Natural killer cell (primary cell): ENCODE measurements around the gene MLLT10. TPM values are rescaled to one million over a fixed set of nuclear protein-coding genes. Genes with fewer than 3 reads are reported as not detected.

Source experiments
- ATAC-seq, 3 donors: fragments of 150-1000 bp in 2 of 3; fragments of 200-7000 bp in 1 of 3; cut with Tn5 transposase; 1 replicate in 1 of 3; 2 replicates in 2 of 3; pipeline ENCODE4 v1.10.0; 2021; ENCODE audit warnings: mild to moderate bottlenecking in 2 of 3, moderate library complexity in 2 of 3
- DNase-seq, 2 donors: peaks; one replicate each; pipeline versions ENCODE4 v3.0.0 to v3.0.0-alpha.2; 2013 to 2021; ENCODE audit warnings: mixed read lengths in 1 of 2
- H3K27ac ChIP-seq: one replicate; pipeline ENCODE4 v1.5.1; 2013; ENCODE audit warnings: mild to moderate bottlenecking, low read length
- H3K27me3 ChIP-seq: one replicate; pipeline ENCODE4 v1.6.1; 2013; ENCODE audit warnings: low read length; ENCODE audit not compliant: control insufficient read depth, insufficient read depth
- H3K36me3 ChIP-seq: one replicate; pipeline ENCODE4 v1.6.1; 2013; ENCODE audit warnings: low read length; ENCODE audit not compliant: control insufficient read depth, insufficient read depth
- H3K4me1 ChIP-seq: one replicate; pipeline ENCODE4 v1.6.1; 2013; ENCODE audit warnings: low read length; ENCODE audit not compliant: control insufficient read depth, insufficient read depth
- H3K4me3 ChIP-seq: one replicate; pipeline ENCODE4 v1.5.1; 2013; ENCODE audit warnings: low read length
- H3K9me3 ChIP-seq: one replicate; pipeline ENCODE4 v1.6.1; 2013; ENCODE audit warnings: low read length; ENCODE audit not compliant: control insufficient read depth, insufficient read depth
- H3K27ac Mint-ChIP-seq, 2 donors: one replicate each; pipeline ENCODE4 v1.8.0; 2022; ENCODE audit warnings: mild to moderate bottlenecking in 2 of 2, mixed read lengths in 2 of 2, moderate library complexity in 1 of 2
- H3K27me3 Mint-ChIP-seq, 2 donors: one replicate each; pipeline ENCODE4 v1.8.0; 2022; ENCODE audit warnings: low read depth in 2 of 2, mixed read lengths in 2 of 2
- H3K36me3 Mint-ChIP-seq: one replicate; pipeline ENCODE4 v1.8.0; 2022; ENCODE audit warnings: mixed read lengths
- H3K4me1 Mint-ChIP-seq, 2 donors: one replicate each; pipeline ENCODE4 v1.8.0; 2022; ENCODE audit warnings: mixed read lengths in 2 of 2
- H3K4me3 Mint-ChIP-seq: one replicate; pipeline ENCODE4 v1.8.0; 2022; ENCODE audit warnings: mild to moderate bottlenecking, moderate library complexity, mixed read lengths
- H3K9me3 Mint-ChIP-seq, 2 donors: one replicate each; pipeline ENCODE4 v1.8.0; 2022; ENCODE audit warnings: mixed read lengths in 2 of 2
- whole genome bisulfite sequencing: methylation state at CpG from one replicate; pipeline ENCODE4 v1.1.7; 2013; ENCODE audit warnings: missing lambda C conversion rate; ENCODE audit not compliant: insufficient coverage; 5-methylcytosine and 5-hydroxymethylcytosine counted together
- intact Hi-C: fragments of 100-400 bp; cut with micrococcal nuclease; formaldehyde crosslinking; loops from one replicate; pipeline ENCODE4 v1.14.2; 2022
- total RNA-seq, 4 donors: library from RNA; stranded (reverse); fragments of 120-200 nt in 1 of 4; gene quantifications; one replicate each; pipeline versions ENCODE4 v1.2.3 to v1.2.4, GENCODE V29; 2013 to 2022
- TF ChIP-seq, protein P1 (sequence below): fragments of 200-600 bp; IDR thresholded peaks from one replicate; pipeline ENCODE4 v1.8.0; 2022; ENCODE audit warnings: antibody characterized with exemption

The MLLT10 gene
- total RNA-seq, 3 donors from 2014 or later (not counting 1 experiment from before 2014, with no cell fraction given), result 40.4 to 65.2 (median 60.0) TPM

DNA sequence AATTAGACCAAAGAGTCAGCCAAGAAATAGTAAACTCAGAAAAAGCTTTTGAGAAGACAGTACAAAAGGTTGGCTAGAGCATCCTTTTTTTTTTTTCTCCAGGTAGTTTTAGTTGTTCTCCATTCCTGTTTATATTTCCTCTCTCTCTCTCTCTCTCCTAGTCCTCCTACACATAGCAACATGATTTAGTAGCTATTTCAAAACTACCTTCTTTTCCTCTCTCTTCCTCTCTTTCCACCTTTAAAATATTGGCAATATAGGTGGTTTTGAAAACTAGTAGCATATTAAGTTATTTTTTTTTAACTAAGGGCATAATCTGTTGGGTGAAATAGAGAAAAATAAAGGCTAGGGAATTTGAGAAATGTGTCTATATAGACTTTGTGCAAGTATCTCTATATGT is 13.5 kb upstream of the MLLT10 start:
- Mint-ChIP-seq H3K36me3 (no peaks in the 10 kb centered on the region), H3K27me3 (peaks cover 69 to 86% of the 10 kb centered on the region in 2 donors), H3K27ac (no peak overlapping the region), H3K4me1 (peaks cover 32 to 40% of the 10 kb centered on the region in 2 donors), H3K4me3 (peak overlapping the region; percentile 61), H3K9me3 (no peaks in the 10 kb centered on the region)
- Histone ChIP-seq H3K36me3 (no peaks in the 10 kb centered on the region), H3K9me3 (no peaks in the 10 kb centered on the region), H3K27ac (no peak overlapping the region), H3K4me1 (peaks cover 41% of the 10 kb centered on the region), H3K27me3 (peaks cover 59% of the 10 kb centered on the region), H3K4me3 (no peak overlapping the region)
- TF ChIP-seq, protein P1, sequence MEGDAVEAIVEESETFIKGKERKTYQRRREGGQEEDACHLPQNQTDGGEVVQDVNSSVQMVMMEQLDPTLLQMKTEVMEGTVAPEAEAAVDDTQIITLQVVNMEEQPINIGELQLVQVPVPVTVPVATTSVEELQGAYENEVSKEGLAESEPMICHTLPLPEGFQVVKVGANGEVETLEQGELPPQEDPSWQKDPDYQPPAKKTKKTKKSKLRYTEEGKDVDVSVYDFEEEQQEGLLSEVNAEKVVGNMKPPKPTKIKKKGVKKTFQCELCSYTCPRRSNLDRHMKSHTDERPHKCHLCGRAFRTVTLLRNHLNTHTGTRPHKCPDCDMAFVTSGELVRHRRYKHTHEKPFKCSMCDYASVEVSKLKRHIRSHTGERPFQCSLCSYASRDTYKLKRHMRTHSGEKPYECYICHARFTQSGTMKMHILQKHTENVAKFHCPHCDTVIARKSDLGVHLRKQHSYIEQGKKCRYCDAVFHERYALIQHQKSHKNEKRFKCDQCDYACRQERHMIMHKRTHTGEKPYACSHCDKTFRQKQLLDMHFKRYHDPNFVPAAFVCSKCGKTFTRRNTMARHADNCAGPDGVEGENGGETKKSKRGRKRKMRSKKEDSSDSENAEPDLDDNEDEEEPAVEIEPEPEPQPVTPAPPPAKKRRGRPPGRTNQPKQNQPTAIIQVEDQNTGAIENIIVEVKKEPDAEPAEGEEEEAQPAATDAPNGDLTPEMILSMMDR, result no peak
- DNase-seq (no peak), ATAC-seq (no peak)
- intact Hi-C loops, result loop anchor here (5.0 kb wide), 1 partner anchor 707 kb away; no protein-coding TSS in a partner anchor

DNA sequence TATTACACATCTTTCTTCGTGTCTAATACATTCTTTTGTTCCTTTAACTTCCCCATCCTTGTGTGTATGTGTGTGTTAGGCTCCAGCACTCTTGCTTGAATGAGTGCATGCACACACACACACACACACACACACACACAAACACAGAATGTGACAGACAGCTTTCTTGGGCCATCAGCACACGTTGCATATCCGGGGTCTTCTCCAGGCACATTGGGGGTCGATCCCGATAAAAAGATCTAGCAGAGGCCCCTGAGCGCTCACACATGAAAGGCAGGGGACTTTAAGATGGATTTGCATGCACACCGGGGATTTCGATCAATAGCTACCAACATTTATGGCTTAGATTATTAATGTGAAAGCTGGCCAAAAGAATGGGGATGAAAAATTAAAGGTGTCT is 13.1 kb upstream of the MLLT10 start:
- intact Hi-C loops, result loop anchor here (5.0 kb wide), 1 partner anchor 706 kb away; no protein-coding TSS in a partner anchor
- Histone ChIP-seq H3K36me3 (no peaks in the 10 kb centered on the region), H3K4me3 (no peak overlapping the region), H3K9me3 (no peaks in the 10 kb centered on the region), H3K27me3 (peaks cover 54% of the 10 kb centered on the region), H3K4me1 (peaks cover 43% of the 10 kb centered on the region), H3K27ac (no peak overlapping the region)
- no peaks in the 10 kb centered on the region for H3K9me3 Mint-ChIP-seq
- no peak overlapping the region for H3K27ac Mint-ChIP-seq
- TF ChIP-seq, protein P1, result no peak
- no peaks in the 10 kb centered on the region for H3K36me3 Mint-ChIP-seq
- H3K4me1 Mint-ChIP-seq, result peaks cover 35 to 40% of the 10 kb centered on the region in 2 donors
- no peak for ATAC-seq
- no peak overlapping the region for H3K4me3 Mint-ChIP-seq
- whole genome bisulfite sequencing, result 92% methylated on average over 7 of the region's 8 CpGs
- peaks cover 66 to 85% of the 10 kb centered on the region in 2 donors for H3K27me3 Mint-ChIP-seq
- no peak for DNase-seq

DNA sequence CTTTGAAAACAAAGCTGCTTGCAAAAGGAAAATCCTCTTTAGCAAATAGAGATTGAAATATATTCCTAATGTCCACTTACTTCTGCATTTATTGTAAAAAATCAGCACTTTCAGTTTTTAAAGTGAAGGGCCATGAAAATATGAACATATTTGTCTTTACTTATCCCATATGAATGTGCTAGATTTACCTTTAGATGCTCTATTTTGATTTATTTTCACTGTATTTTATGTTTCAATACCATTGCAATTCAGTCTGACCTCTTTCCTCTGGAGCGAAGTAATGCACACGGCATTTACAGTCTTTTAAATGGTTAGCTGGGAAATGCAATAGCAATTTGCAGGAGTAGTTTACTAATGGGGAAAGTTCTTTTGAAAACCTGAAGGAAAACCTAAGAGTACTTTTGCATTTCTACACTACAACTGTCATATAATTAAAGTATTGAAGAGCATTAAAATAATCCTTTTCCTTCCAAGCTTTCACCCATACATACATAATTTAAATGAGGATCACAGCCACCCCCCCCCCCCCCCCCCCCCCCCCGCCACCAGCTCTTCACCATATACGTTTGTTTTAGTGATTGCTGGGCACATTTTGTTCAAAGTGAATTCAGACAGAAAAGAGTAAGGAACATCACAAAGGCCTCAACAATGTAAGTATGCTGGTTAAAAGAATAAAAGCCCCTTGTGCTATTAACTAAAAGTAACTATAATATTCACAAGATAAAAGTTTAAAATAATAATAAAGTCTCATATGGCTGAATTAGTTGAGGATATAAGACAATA is 12.1 kb upstream of the MLLT10 start:
- Histone ChIP-seq H3K27me3 (peaks cover 52% of the 10 kb centered on the region), H3K4me3 (no peak overlapping the region), H3K27ac (no peak overlapping the region), H3K4me1 (peaks cover 45% of the 10 kb centered on the region), H3K9me3 (no peaks in the 10 kb centered on the region), H3K36me3 (no peaks in the 10 kb centered on the region)
- Mint-ChIP-seq H3K4me1 (peaks cover 39 to 44% of the 10 kb centered on the region in 2 donors), H3K36me3 (peaks cover 5% of the 10 kb centered on the region), H3K4me3 (peak overlapping the region; percentile 6), H3K27ac (no peak overlapping the region), H3K27me3 (peaks cover 69 to 87% of the 10 kb centered on the region in 2 donors), H3K9me3 (no peaks in the 10 kb centered on the region)
- TF ChIP-seq, protein P1, result no peak
- ATAC-seq (no peak), DNase-seq (no peak)
- 94% methylated on average over 2 of the region's 4 CpGs for WGBS
- intact Hi-C loops, result loop anchor here (5.0 kb wide), 1 partner anchor 705 kb away; no protein-coding TSS in a partner anchor
